Activated T-cell treated with anti-CD3 and anti-CD28 coated beads for 1 hour (primary cell): ENCODE measurements around the gene ABO.
"Not testable (repeated sequence)": the region's sequence is repeated elsewhere in the genome, so short reads cannot be mapped to it uniquely, and the experiment has no call there.

ENCODE experiments used
- DNase-seq: peaks from one replicate; pipeline ENCODE4 v3.0.0-alpha.2; 2020; ENCODE audit warnings: low read depth

The ABO gene

DNA sequence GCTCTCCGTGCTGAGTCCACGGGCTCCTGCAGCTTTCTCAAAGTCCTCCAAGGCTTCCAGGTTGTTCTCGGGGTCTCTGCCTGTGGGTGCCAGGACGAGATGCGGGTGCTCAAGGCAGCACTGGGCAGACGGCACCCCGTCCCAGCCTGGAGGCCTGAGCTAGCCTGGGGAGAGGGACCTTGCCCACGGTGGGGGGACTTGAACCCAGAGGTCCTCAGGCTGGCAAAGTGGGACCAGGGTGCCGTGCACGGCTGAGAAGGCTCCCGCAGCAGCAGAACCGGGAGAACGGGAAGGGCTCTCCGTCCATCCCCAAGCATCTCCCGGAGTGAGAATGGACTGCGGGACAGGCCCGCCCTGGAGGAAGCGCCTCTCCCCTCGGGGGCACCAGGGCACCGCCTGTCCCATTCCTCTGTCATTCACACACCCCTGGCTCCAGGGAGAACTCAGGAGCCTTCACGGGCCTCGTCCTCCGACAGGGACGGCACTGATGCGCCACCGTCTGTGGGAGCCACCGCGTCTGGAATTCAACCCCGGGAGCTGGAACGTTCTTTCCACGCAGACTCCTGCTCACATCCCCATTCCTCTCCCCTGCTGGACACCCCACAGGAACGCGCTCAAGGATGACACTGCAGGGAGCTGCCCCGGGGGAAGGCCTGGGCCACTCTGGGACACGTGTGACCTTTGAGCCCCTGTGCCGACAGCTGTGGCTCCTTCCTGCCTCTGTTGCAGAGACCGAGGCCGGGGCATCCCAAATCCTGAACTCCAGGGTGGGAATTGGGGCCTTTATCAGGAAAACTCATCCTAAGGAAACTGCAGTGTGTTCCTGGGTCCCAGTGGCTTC, 49.6 kb downstream of the ABO start:
- no peak for DNase-seq

DNA sequence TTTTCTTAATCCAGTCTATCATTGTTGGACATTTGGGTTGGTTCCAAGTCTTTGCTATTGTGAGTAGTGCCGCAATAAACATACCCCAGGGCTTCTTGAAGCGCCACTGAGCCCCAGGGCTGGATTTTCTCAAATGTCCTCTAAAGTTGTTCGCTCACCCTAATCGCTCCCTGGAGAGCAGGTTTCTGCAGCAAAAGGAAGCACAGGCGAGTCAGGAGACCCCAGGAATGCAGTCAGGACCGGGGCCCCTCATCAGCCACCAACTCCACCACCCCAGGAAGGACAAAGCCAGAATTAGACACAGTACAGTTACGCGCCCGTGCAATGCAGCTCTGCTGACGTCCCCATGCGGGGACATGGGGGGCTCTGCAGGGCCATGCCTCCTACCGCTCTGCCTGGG, 50.2 kb downstream of the ABO start:
- DNase-seq = no peak

DNA sequence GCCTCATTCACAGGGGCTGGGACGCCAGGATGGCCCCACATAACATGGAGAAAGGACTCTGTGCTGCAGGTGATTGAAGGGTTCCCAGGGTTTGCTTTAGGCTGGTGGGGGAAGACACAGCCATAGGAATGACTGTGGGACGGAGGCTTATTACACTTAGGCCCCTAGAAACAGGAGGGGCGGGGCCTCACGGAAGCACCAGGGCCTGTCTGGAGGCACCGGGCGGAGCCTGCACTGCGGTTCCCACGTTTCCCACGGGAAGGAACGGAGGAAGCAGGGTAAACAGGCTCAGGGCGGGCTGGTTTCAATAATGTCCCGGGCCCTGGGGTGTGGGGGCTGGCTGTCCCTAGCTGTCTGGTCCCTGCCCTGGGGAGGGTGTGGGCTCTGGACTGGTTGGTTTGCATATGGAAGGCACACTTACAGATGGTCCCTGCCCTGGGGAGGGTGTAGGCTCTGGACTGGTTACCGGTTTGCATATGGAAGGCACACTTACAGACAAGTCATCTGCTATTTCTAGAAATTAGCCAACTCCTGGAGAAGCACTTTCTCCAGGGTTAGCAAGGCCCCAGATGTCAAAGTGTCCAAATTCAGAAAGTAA, 51.7 kb downstream of the ABO start:
- DNase-seq = not testable (repeated sequence)

DNA sequence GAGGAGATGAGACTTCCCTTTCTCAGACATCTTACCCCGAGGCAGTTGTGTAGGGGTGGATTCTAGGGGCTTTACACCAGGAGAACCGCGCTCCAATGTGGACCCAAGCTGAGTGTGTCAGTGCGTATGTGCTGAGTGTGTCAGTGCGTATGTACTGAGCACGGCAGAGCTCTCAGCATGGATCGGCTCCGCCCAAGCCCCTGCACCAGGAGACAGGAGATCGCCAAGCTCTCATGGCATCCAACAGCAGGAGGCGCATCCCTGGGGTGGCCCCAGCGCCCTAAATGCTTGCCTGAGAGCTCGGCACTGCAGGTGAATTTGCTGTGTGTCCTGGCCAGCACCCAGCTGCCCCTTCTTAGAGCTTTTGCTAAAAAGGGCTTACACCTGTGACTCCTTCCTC, 53.0 kb downstream of the ABO start:
- not testable (repeated sequence) for DNase-seq

DNA sequence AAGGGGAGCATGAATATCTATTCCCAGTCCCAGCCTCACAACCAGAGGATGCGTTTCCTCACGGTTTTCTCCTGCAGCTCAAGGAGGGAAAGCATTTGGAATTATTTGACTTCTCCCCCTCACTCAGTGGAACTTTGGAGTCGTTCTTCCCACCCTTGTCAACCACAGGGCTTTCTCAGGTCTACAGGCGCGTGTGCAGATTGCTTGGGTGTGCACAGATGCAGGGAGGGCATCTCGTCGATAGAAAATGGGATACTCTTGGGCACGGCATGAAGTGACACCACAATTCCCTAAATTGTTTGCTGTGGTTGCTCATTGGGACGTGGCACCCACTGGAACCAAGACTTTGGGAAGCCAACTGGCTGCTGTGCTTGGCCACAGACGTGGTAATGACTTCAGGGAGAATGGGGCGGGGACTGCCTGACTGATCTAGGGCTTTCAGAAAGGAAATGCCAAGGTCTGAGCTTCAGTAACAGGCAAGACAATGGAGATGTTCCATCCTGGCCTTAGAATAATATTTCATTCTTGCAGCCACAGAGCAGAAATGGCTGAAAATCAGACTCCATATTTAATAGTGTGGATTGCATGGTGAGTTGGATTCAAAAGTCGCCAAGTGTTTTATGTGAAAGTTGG, 53.7 kb downstream of the ABO start:
- no peak for DNase-seq

DNA sequence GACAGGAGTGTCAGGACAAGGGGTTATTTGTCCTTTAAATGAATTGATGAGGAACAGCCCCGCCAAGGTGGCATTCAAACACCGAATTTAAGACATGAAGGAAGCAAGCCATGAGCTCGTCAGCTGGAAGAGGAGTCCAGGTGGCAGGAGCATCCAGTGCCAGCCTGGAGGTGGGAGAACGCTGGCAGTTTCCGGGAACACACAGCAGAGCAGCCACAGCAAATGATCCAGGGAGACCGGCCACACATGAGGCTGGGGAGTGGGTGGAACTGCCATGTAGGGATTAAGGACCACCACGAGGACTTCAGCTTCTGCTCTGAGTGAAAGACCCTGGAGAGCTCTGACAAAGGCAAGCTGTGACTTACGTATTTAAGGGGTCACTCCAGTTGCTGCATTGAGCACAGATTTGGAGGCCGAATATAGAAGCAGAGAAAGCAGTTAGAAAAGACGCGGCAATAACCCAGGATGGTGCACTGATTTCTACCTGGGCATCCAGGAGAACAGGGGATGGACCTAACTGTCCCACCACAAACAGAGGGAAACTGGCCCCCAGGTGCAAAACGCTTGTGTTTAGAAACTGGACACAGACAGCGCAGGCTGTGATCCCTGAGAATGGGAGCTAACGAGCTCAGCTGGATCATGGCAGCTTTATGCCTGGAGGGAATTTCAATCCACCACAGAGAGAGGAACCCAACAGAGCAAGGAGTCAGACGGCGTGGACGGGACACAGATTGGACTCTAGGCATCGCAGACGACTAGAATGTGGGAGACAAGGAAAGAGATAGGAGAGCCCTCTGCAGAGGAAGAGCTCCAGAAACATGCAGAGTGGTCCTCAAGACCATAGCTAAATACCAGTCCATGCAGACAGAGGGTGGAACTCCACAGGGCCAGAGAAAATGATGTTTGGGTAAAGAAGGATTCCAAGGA, 56.7 kb downstream of the ABO start:
- DNase-seq = not testable (repeated sequence)

DNA sequence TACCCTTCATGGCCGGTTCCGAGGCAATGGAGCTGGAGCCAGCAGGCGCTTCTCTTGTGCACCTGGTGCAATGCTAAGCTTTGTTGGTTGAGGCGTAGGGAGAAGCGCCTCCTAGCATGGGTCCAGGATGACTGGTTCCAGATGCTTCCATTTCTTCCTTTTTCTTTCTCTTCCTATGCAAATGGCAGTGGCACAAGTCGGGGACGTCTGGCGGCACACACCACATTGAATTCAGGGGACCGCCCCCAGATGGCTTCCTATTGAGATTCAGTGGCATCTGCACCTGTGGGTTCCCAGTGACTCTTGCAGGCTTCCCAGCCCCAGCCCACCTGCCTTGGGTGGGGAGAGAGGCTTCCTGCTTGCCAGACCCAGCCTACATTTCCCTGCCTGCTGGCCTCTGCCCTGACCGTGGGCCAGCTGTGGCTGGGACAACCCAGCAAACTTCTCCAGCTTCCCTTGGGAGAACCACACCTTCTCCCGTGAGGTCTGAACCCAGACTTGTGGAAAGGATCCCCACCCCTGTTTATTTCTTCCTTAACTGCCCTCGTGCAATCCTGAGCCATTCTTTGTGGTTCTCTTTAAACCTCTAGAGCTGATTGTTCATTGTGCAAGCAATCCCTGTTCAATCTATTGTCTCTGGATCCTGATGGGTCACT, 57.5 kb downstream of the ABO start:
- not testable (repeated sequence) for DNase-seq

DNA sequence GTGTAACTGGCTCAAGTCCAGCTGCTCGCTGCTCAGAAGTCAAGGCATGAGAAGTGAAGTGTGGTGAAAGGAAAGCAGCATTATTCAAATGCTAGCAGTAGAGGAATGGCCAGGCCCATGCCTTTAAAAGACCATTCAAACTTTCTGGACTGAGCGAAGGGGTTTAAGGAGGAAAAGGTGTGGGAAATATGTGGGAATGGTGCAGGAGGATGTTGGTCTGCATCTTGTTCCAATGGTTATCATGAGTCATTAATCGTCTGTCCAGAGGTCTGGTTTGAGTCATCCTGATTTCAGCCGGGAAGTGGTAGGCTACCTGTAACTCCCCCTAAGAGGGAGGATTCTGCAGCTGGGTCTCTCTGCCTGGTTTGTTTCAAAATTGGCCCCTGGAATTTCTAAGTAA, 60.7 kb downstream of the ABO start:
- DNase-seq = not testable (repeated sequence)

DNA sequence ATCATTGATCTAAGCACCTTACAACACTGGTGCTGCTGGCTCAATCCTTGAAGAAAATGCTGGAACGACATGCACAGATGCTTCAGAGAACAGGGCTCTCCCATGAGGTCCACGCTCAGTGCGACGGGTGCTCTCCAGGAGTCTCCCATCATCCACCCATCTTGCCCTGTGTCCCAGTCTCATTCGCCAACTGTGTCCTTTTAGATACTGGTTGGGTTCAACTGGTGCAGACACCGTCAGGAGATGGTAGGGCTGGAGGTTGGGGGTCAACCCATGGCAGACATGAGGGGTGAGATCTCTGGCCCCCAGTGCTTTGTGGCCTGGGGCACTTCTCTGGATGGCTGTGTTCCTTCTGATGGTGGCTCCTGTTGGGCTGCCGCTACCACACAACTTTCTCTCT, 64.4 kb downstream of the ABO start:
- DNase-seq = no peak

DNA sequence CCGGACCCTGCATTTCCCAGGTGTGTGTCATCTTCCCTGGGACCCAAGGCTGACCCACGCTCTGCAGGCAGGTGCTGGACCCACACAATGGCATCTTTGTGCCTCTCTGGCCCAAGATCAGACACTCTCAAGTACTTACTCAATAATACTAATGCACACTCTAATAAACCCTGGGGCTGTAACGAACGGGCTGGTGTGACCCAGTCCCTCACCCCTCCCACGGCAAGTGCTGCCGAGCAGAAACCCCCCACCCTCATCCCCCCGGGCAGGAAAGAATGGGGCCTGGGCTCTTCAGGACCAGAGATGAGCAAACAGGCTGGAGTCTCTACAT, 64.8 kb downstream of the ABO start:
- no peak for DNase-seq

DNA sequence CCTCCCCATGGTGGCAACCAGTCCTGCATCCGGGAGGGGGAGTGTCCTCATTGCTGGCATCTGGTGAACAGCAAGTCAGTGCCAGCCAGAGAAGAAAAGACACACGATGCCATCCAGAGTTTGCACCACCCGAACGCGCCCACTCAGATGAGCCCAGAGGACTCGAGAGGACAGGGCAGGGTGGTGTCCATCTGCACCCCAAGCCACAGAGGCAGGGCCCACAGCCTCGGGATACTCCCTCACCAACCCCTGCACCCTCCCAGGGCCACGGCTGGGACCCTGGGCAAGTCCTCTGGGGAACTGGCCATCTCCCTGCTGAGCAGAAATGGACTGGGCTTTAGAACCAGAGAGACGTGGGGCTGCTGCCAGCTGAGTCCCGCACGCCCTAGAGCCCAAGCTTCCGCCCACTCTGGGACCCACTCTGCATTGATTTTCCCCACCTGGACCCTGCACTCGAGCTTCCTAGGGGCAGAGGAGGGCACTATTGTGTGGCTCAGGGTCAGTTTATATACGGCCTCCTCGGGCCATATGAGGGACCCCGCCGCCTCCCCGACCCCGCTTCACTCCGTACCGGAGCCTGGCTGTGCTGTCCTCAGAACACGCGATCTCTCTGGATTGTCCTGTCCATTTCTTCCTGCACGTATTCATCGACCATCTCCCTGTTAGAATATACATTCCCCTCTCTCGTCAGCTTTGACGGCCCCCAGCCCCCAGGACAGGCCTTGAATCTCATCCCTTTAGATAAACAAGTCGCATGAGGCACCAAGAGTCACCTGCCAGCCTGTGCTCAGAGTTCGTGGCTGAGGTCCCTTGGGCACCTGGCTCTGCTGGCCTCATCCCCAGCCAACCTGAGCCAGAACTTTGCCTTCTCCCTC, 65.4 kb downstream of the ABO start:
- DNase-seq = not testable (repeated sequence)

DNA sequence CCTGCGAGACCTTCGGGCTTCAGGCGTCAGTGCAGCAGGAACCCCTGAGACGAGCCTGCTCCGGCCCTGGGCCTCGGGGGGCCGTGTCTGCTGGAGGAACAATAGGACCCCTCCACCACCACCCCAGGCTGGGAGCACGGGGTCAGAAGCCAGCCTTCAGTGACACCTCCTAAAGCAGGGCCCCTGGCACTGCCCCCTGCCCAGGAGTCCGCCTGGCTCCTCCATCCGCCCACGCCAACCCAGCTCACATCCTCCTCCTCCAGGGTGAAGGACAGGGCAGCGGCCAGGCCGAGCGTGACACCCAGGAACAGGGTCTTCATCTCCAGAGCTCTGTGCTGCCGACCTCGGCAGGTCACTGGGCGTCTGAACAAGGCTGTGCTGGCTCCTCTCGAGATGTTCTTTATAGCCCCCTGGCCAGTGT, 66.1 kb downstream of the ABO start, which contains the start of gene OBP2B:
Gene OBP2B (minus strand): TSS at position 371 of the 421 bp plus-strand sequence. CDS start 51 bp downstream, at position 320.
- DNase-seq = not testable (repeated sequence)

DNA sequence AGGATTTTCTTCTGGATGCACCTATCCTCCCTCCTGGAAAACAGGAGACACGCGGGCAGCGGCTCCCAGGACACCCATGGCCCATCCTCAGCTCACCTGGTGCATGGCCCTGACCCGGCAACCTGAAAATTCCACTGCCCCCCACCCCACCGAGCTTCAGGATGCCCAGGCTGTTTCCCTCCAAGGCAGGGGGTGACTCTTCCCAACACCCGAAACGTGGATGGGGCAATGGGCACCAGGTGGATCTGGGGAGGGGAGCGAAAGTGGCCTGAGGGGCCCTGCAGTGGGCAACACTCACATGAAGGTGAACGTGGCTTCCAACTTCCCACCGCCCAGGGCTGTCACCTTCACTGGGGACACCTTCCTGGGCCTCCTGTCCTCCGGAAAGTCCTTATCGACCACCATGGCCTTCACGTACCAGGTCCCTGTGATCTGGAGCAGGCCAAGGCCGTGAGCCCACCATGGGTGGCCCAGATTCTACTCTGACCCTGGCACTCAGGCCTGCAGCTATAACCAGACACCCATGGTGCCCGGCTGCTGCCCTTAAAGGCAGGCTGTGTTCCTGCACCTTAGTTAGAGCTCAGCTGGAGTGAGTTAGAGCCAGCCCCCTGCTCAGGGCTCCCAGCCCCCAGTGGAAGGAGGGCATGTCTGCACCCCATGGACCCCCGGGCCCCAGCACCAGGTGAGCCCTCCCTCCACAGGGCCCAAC, 66.7 kb downstream of the ABO start:
- DNase-seq = not testable (repeated sequence)

DNA sequence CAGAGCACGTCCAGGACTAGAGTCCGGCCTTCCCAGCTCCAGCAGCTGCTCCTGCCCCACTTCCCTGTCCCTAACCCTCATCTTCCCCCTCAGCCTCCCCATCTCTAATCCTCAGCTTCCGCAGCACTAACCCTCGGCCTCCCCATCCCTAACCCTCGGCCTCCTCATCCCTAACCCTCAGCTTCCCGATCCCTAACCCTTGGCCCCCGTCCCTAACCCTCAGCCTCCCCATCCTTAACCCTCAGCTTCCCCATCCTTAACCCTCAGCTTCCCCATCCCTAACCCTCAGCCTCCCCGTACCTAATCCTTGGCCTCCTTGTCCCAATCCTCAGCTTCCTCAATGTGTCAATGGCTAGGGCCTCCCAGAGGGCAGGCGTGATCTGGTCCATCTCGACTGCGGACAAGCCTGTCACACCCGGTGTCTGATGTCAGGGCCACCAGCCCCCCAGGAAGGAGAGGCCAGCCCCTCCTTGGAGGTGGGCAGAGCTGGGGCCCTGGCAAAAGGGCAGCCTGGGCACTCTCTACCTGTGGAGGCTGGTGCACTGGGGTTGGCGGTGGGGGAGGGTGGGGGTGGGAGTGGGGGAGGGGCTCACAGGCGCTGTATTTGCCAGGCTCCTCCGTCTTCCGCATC, 67.3 kb downstream of the ABO start:
- no peak for DNase-seq

DNA sequence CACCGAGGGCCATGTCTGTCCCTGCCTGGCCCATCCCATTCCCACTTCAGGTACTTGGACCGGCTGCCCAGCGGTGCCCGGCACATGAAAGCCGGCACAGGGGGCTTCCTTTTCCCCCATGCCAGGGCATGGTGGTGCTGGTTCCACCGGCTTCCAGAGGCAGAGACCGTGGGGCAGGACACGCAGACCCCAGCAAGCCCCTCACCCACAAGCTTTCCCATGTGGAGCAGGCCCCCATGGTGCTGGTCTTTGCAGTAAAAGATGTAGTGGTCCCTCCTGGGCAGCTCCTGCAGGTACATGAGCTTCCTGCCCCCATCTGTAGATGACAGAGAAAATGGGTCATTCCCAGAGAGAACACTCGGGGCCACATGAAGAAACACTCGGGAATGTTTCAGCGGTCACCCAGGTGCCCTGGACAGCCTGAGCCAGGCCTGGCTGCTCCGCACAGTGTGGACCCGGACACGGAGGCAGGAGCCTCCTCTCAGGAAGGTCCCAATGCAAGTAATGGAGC, 67.9 kb downstream of the ABO start:
- no peak for DNase-seq

DNA sequence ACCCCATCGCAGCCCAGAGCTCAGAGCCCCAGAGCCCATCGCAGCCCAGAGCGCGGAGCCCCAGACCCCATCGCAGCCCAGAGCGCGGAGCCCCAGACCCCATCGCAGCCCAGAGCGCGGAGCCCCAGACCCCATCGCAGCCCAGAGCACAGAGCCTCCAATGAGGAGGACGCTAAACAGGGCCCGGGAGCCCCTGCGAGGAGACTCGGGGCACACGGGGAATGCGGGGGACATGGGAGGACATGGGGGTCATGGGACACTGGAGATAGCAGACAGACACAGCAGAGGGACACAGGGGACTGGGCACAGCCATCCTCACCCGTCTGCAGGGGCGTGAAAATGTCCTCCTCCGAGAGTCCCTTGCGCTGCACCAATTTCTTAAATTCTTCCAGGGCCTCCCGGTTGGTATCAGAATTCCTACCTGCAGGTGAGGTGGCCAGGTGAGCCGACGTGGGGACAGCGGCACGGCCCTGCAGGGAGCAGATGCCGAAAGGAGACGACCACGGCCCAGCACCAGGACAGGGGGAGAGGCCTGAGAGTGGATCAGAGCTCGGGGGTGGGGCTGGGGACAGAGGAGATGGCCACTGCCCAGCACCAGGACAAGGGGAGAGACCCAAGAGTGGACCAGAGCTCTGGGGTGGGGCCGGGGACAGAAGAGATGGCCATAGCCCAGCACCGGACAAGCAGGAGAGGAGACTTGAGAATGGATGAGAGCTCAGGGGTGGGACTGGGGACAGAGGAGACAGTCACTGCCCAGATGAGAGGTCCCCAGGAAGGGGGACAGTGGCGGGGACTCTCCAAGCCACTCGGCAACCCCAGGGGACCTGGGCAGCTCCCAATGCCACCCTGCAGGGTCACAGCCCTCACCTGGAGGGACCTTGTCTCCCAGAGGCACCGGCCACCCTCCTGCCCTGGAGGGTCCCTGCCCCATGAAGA, 68.7 kb downstream of the ABO start:
- DNase-seq = no peak

DNA sequence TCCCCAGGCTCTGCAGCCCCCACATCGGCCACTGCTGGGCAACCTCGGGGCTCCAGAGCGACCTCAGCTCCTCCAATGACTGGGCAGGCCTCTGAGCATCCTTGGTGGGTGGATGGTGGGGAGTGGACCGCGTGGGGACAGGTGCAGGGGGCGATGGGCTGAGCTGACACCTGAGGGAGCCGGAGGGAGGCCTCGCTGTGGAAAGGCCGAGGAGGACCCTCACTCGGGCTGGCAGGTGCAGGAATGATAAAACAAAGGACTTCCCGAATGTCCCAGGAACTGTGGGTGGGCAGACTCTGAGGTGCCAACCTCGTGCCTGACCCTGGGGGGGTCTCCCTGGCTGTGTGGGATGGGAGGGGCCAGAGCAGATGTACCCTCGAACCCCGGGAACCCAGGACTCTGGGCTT, 69.5 kb downstream of the ABO start:
- not testable (repeated sequence) for DNase-seq
